Adrenal gland (tissue), 12 donors: ENCODE results near the gene B3GALNT2. TPM values are rescaled to one million over a fixed set of nuclear protein-coding genes. Genes with fewer than 3 reads are reported as not detected.
"Not testable (repeated sequence)": the region's sequence is repeated elsewhere in the genome, so short reads cannot be mapped to it uniquely, and the experiment has no call there.

Experiments used
- DNase-seq, 7 donors: peaks; one replicate each; pipeline ENCODE4 v3.0.0-alpha.2; 2019 to 2020
- H3K27ac ChIP-seq, 5 donors: fragments of 200-600 bp; sonication (generic) in 4 of 5; 1 replicate in 3 of 5; 2 replicates in 2 of 5; pipeline versions ENCODE4 v1.5.1 to v1.8.0; 2016 to 2020; ENCODE audit warnings: mild to moderate bottlenecking in 1 of 5
- H3K27me3 ChIP-seq: fragments of 200-600 bp; 2 replicates; pipeline ENCODE4 v1.8.0; 2021
- H3K36me3 ChIP-seq, 2 donors: fragments of 200-600 bp; replicated peaks in 1 of 2; 1 replicate in 1 of 2; 2 replicates in 1 of 2; pipeline versions ENCODE4 v1.5.1 to v1.8.0; 2018 to 2022
- H3K4me1 ChIP-seq, 2 donors: fragments of 200-600 bp; replicated peaks in 1 of 2; 1 replicate in 1 of 2; 2 replicates in 1 of 2; pipeline versions ENCODE4 v1.5.1 to v1.8.0; 2018 to 2021
- H3K4me3 ChIP-seq, 4 donors: fragments of 200-600 bp; sonication (generic) in 3 of 4; one replicate each; pipeline ENCODE4 v1.5.1; 2016 to 2018
- H3K9me3 ChIP-seq, 3 donors: fragments of 200-600 bp; sonication (generic) in 1 of 3; replicated peaks in 1 of 3; 1 replicate in 2 of 3; 2 replicates in 1 of 3; pipeline versions ENCODE4 v1.5.1 to v1.8.0; 2016 to 2021
- CTCF ChIP-seq, 6 experiments: fragments of 450-650 bp in 4 of 6; fragments of 200-600 bp in 2 of 6; sonication (generic) in 1 of 6; IDR thresholded peaks; 1 replicate in 5 of 6; 2 replicates in 1 of 6; pipeline versions ENCODE4 v1.5.1 to v1.8.0; 2016 to 2021; ENCODE audit warnings: antibody characterized with exemption in 6 of 6, mild to moderate bottlenecking in 2 of 6, moderate library complexity in 1 of 6
- POLR2A ChIP-seq, 2 donors: fragments of 450-650 bp; IDR thresholded peaks; one replicate each; pipeline ENCODE4 v1.6.1; 2017; ENCODE audit warnings: antibody characterized with exemption in 2 of 2, mild to moderate bottlenecking in 2 of 2, moderate library complexity in 1 of 2
- WGBS, 4 donors: extraction: QIAGEN DNeasy Blood & Tissue Kit in 2 of 4; methylation state at CpG; one replicate each; pipeline versions ENCODE4 v1.1.5 to v1.1.7; 2013 to 2017; 5-methylcytosine and 5-hydroxymethylcytosine counted together
- intact Hi-C, 2 donors: fragments of 100-400 bp; cut with DNase I; formaldehyde crosslinking; loops; one replicate each; pipeline versions ENCODE4 v1.14.1 to v1.15.0; 2022 to 2023
- polyA plus RNA-seq, 3 donors: library from polyadenylated mRNA; stranded (reverse); fragments of 200-250 nt in 2 of 3; fragments of 350-450 nt in 1 of 3; fragmentation: Illumina TruSeq in 1 of 3; extraction: RNeasy Lipid Tissue Mini Kit (QIAGEN cat#74804) in 1 of 3; gene quantifications; one replicate each; pipeline ENCODE4 v1.2.3, GENCODE V29; 2013 to 2014
- total RNA-seq, 9 donors: library from RNA; depleted of rRNA in 4 of 9; stranded (reverse); fragments of >200 nt in 4 of 9; fragments of 120-200 nt in 1 of 9; fragmentation: NEBNext Ultra II Directional in 1 of 9; extraction: Animal tissue kit (Norgen Biotek cat#: 25700) in 1 of 9; gene quantifications; one replicate each; pipeline versions ENCODE4 v1.1.0 to v1.2.4, GENCODE V29; 2013 to 2023
- donor health status: healthy with polysubstance abuse.
- donor health status: Bipolar disorder and iron deficiency.
- donor health status: DM: yes; HTN: yes; CAD: no.
- donor health status: DM: no; HTN: no; CAD: no.
- donor health status: DM: no; HTN: no; CAD: no.
- donor health status: DM: yes; HTN: yes; CAD: no.

Gene B3GALNT2
- total and polyA plus RNA-seq, 12 donors = 2.7 to 66.2 (median 22.9) TPM

- H3K4me3 ChIP-seq = no peak overlapping the region
- TF ChIP-seq CTCF (IDR thresholded peaks at IDR 0.05) (no peak), POLR2A (IDR thresholded peaks at IDR 0.05) (no peak)
- 50 to 71% (median 62%) methylated on average over 3 to 5 of the region's 5 CpGs for WGBS, 4 donors
- no peaks in the 10 kb centered on the region for H3K27me3 ChIP-seq
- H3K27ac ChIP-seq = no peak overlapping the region
- intact Hi-C loops = no loop called here
- peak in 2 of 7 donors; percentile 19 to 35 for DNase-seq
- H3K36me3 ChIP-seq = no peaks in the 10 kb centered on the region
- H3K4me1 ChIP-seq = no peaks in the 10 kb centered on the region
- no peaks in the 10 kb centered on the region for H3K9me3 ChIP-seq
Measured at GRCh38 chr1:235460770-235461169, 43.5 kb downstream of the B3GALNT2 start.

- H3K4me1 ChIP-seq, DNase-seq, H3K27me3 ChIP-seq, H3K27ac ChIP-seq, H3K4me3 ChIP-seq, intact Hi-C loops, H3K9me3 ChIP-seq, H3K36me3 ChIP-seq: not testable (repeated sequence)
- 90 to 95% (median 92%) methylated on average over 7 of the region's 7 CpGs for WGBS, 4 donors
Measured at GRCh38 chr1:235457856-235458255, 46.4 kb downstream of the B3GALNT2 start.

- WGBS, 4 donors = 64 to 76% (median 67%) methylated on average over 4 of the region's 4 CpGs
- intact Hi-C loops = no loop called here
- no peak for DNase-seq
- Histone ChIP-seq H3K9me3 (no peaks in the 10 kb centered on the region), H3K36me3 (no peaks in the 10 kb centered on the region), H3K27me3 (no peaks in the 10 kb centered on the region), H3K4me3 (no peak overlapping the region), H3K27ac (no peak overlapping the region), H3K4me1 (peaks cover under 1 to 3% of the 10 kb centered on the region in 2 donors)
- TF ChIP-seq CTCF (IDR thresholded peaks at IDR 0.05) (no peak), POLR2A (IDR thresholded peaks at IDR 0.05) (no peak)
Measured at GRCh38 chr1:235455823-235456222, 48.4 kb downstream of the B3GALNT2 start.

- WGBS, 4 donors = 83 to 86% (median 85%) methylated on average over 2 of the region's 2 CpGs
- Histone ChIP-seq H3K9me3 (no peaks in the 10 kb centered on the region), H3K36me3 (peaks cover 0 to 6% of the 10 kb centered on the region in 2 donors), H3K4me1 (peaks cover 3 to 7% of the 10 kb centered on the region in 2 donors), H3K27me3 (no peaks in the 10 kb centered on the region), H3K27ac (no peak overlapping the region), H3K4me3 (no peak overlapping the region)
- intact Hi-C loops = no loop called here
- no peak for DNase-seq
- TF ChIP-seq CTCF (IDR thresholded peaks at IDR 0.05) (no peak), POLR2A (IDR thresholded peaks at IDR 0.05) (no peak)
Measured at GRCh38 chr1:235455097-235455496, 49.2 kb downstream of the B3GALNT2 start.

- H3K4me3 ChIP-seq = no peak overlapping the region
- H3K9me3 ChIP-seq = no peaks in the 10 kb centered on the region
- peaks cover 3 to 7% of the 10 kb centered on the region in 2 donors for H3K4me1 ChIP-seq
- no peak overlapping the region for H3K27ac ChIP-seq
- DNase-seq = no peak
- TF ChIP-seq POLR2A (IDR thresholded peaks at IDR 0.05) = no peak
- no peak for TF ChIP-seq CTCF (IDR thresholded peaks at IDR 0.05)
- H3K36me3 ChIP-seq = peaks cover 0 to 14% of the 10 kb centered on the region in 2 donors
- WGBS, 4 donors = 85 to 96% (median 89%) methylated on average over 8 of the region's 8 CpGs
- intact Hi-C loops = no loop called here
- no peaks in the 10 kb centered on the region for H3K27me3 ChIP-seq
Measured at GRCh38 chr1:235454021-235454420, 50.2 kb downstream of the B3GALNT2 start.
